Measurements from ENCODE around the gene JPH2. TPM values are rescaled to one million over a fixed set of nuclear protein-coding genes. Genes with fewer than 3 reads are reported as not detected.
A peak's percentile ranks its signal among the peaks of the same experiment; 100 is the strongest.

The JPH2 gene
- total and polyA plus RNA-seq, 2 donors from 2014 or later, result 2.5 to 11.4 TPM

GRCh38 chr20:44217342-44218092, 30.5 kb upstream of the JPH2 start:
- peak; percentile 66 for TF ChIP-seq CTCF (IDR thresholded peaks at IDR 0.05; ENCODE audit: borderline replicate concordance, extremely low read depth, insufficient read depth)
- Histone ChIP-seq H3K27ac (ENCODE audit: low read depth in 2 of 2, low read length in 2 of 2) (no peak overlapping the region), H3K36me3 (ENCODE audit: control insufficient read depth in 2 of 3, insufficient read depth in 3 of 3, low read length in 3 of 3) (no peaks in the 10 kb centered on the region), H3K4me1 (ENCODE audit: control insufficient read depth in 2 of 3, insufficient read depth in 2 of 3, low read depth in 1 of 3, low read length in 3 of 3) (no peaks in the 10 kb centered on the region), H3K9ac (ENCODE audit: low read length in 3 of 3) (no peak overlapping the region), H3K4me3 (ENCODE audit: low read length in 3 of 3) (no peak overlapping the region), H3K9me3 (ENCODE audit: control insufficient read depth in 2 of 3, insufficient read depth in 1 of 3, low read length in 3 of 3) (no peaks in the 10 kb centered on the region), H3K27me3 (ENCODE audit: control insufficient read depth, insufficient read depth, low read length) (no peaks in the 10 kb centered on the region)
- intact Hi-C loops (cut with DNase I), result loop anchor here (5.0 kb wide), 1 partner anchor 95 kb away; the partner anchor contains the start of gene FITM2
- FAIRE-seq (no peak), DNase-seq (peak in 4 of 5 donors; percentile 45 to 70 (median 57))

DNA sequence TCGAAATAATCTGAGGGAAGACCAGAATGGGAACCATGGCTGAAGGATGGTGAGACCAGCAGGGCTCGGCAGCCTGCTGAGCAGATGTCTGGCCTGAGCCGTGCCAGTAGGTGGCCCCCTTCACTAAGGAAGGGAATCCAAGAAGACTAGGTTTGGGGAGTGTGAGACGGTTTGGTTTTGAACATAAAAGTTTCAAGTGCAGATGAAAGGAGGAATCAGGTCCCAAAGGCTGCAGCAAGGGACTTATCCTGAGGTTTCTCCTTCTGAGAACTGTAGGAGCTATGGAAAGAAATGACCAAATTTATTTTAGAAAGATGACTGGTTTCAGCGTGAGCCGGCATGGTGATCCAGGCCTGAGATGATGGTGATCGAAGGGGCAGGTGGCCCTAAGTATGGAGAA, 28.1 kb upstream of the JPH2 start:
- TF ChIP-seq CTCF (IDR thresholded peaks at IDR 0.05; ENCODE audit: borderline replicate concordance, extremely low read depth, insufficient read depth), result peak; percentile 80

DNA sequence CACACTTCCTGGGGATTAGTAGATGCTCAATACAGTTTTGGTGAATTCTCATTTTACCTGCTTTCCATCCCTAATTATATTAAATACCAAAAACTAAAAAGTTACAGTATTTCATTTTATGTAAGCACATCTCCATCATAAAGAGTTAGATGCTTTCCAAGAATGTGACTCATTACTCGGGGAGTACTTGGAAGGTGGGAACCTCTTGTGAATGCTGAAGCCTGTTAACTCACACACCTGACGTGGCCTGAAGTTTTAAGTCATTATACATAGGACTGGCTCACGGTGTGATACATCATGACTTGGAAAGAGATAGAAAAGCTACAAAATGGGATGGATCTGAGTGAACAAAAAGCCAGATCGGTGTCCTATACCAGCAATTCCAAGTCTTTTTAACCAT, 25.8 kb upstream of the JPH2 start:
- H3K9ac ChIP-seq (ENCODE audit: low read length in 3 of 3), result no peak overlapping the region
- H3K4me3 ChIP-seq (ENCODE audit: low read length in 3 of 3), result no peak overlapping the region
- FAIRE-seq (no peak), DNase-seq (no peak)
- H3K9me3 ChIP-seq (ENCODE audit: control insufficient read depth in 2 of 3, insufficient read depth in 1 of 3, low read length in 3 of 3), result no peaks in the 10 kb centered on the region
- H3K27ac ChIP-seq (ENCODE audit: low read depth in 2 of 2, low read length in 2 of 2), result no peak overlapping the region
- no peaks in the 10 kb centered on the region for H3K27me3 ChIP-seq (ENCODE audit: control insufficient read depth, insufficient read depth, low read length)
- H3K36me3 ChIP-seq (ENCODE audit: control insufficient read depth in 2 of 3, insufficient read depth in 3 of 3, low read length in 3 of 3), result no peaks in the 10 kb centered on the region
- peaks cover 6 to 13% (median 11%) of the 10 kb centered on the region in 3 donors for H3K4me1 ChIP-seq (ENCODE audit: control insufficient read depth in 2 of 3, insufficient read depth in 2 of 3, low read depth in 1 of 3, low read length in 3 of 3)
- intact Hi-C loops (cut with DNase I), result no loop called here
- no peak for TF ChIP-seq CTCF (IDR thresholded peaks at IDR 0.05; ENCODE audit: borderline replicate concordance, extremely low read depth, insufficient read depth)

More for the DNA sequence above, 28.1 kb upstream of the JPH2 start:
- H3K27ac ChIP-seq (ENCODE audit: low read depth in 2 of 2, low read length in 2 of 2), result no peak overlapping the region
- intact Hi-C loops (cut with DNase I), result loop anchor here (5.0 kb wide), 1 partner anchor 97 kb away; the partner anchor contains the start of gene FITM2
- H3K4me3 ChIP-seq (ENCODE audit: low read length in 3 of 3), result no peak overlapping the region
- no peaks in the 10 kb centered on the region for H3K9me3 ChIP-seq (ENCODE audit: control insufficient read depth in 2 of 3, insufficient read depth in 1 of 3, low read length in 3 of 3)
- DNase-seq (peak; percentile 63 to 86 (median 76)), FAIRE-seq (no peak)
- H3K4me1 ChIP-seq (ENCODE audit: control insufficient read depth in 2 of 3, insufficient read depth in 2 of 3, low read depth in 1 of 3, low read length in 3 of 3), result peaks cover 3 to 6% (median 5%) of the 10 kb centered on the region in 3 donors
- no peaks in the 10 kb centered on the region for H3K36me3 ChIP-seq (ENCODE audit: control insufficient read depth in 2 of 3, insufficient read depth in 3 of 3, low read length in 3 of 3)
- no peaks in the 10 kb centered on the region for H3K27me3 ChIP-seq (ENCODE audit: control insufficient read depth, insufficient read depth, low read length)
- no peak overlapping the region for H3K9ac ChIP-seq (ENCODE audit: low read length in 3 of 3)

Data from kidney (tissue), 14 donors.